Neural cell (in vitro differentiated cells): ENCODE results near the gene PLXDC2. TPM values are rescaled to one million over a fixed set of nuclear protein-coding genes. Genes with fewer than 3 reads are reported as not detected.

Experiments
- H2AFZ ChIP-seq: fragments of 200-600, 300-800 bp; sonication (generic), shearing (Covaris generic); 2 replicates; pipeline ENCODE4 v1.6.0; 2014; ENCODE audit warnings: low read depth, mild to moderate bottlenecking, antibody characterized with exemption, low read length, moderate library complexity
- H3F3A ChIP-seq: fragments of 200-600 bp; shearing (Covaris generic); 2 replicates; pipeline ENCODE4 v1.6.1; 2016; ENCODE audit warnings: mild to moderate bottlenecking, moderate library complexity, mixed read lengths, antibody characterized with exemption, low read length; ENCODE audit not compliant: insufficient read depth, poor library complexity, severe bottlenecking
- H3K27ac ChIP-seq: fragments of 200-600, 300-800 bp; sonication (generic), shearing (Covaris generic); 2 replicates; pipeline ENCODE4 v1.5.1; 2014; ENCODE audit warnings: mild to moderate bottlenecking, low read length, moderate library complexity
- H3K27me3 ChIP-seq: fragments of 300-800, 200-600 bp; sonication (generic), shearing (Covaris generic); 2 replicates; pipeline ENCODE4 v1.6.0; 2014; ENCODE audit warnings: mild to moderate bottlenecking, low read depth, low read length, moderate library complexity; ENCODE audit not compliant: insufficient read depth
- H3K36me3 ChIP-seq: fragments of 300-800, 200-600 bp; sonication (generic), shearing (Covaris generic); 2 replicates; pipeline ENCODE4 v1.5.1; 2014; ENCODE audit warnings: mild to moderate bottlenecking, antibody characterized with exemption, low read length, moderate library complexity; ENCODE audit not compliant: insufficient read depth
- H3K4me2 ChIP-seq: fragments of 300-800, 200-600 bp; sonication (generic), shearing (Covaris generic); 2 replicates; pipeline ENCODE4 v1.6.0; 2014; ENCODE audit warnings: mild to moderate bottlenecking, low read length
- H3K4me3 ChIP-seq: fragments of 300-800, 200-600 bp; sonication (generic), shearing (Covaris generic); 2 replicates; pipeline ENCODE4 v1.5.1; 2014; ENCODE audit warnings: mild to moderate bottlenecking, low read length, moderate library complexity
- H3K79me2 ChIP-seq: fragments of 200-600 bp; shearing (Covaris generic); replicated peaks from 2 replicates; pipeline ENCODE4 v1.6.0; 2014; ENCODE audit warnings: mild to moderate bottlenecking, low read length, moderate library complexity; ENCODE audit not compliant: insufficient read depth
- H3K9ac ChIP-seq: fragments of 300-800, 200-600 bp; sonication (generic), shearing (Covaris generic); 2 replicates; pipeline ENCODE4 v1.6.1; 2016; ENCODE audit warnings: mild to moderate bottlenecking, low read length, mixed read lengths
- H3K9me2 ChIP-seq: fragments of 200-600 bp; shearing (Covaris generic); 2 replicates; pipeline ENCODE4 v1.6.1; 2016; ENCODE audit warnings: mild to moderate bottlenecking, low read length, mixed read lengths; ENCODE audit not compliant: insufficient read depth
- H3K9me3 ChIP-seq: fragments of 200-600, 300-800 bp; sonication (generic), shearing (Covaris generic); 2 replicates; pipeline ENCODE4 v1.6.1; 2016; ENCODE audit warnings: mild to moderate bottlenecking, mixed run types, low read length, moderate library complexity, mixed read lengths
- H4K20me1 ChIP-seq: fragments of 200-600 bp; shearing (Covaris generic); 2 replicates; pipeline ENCODE4 v1.6.1; 2016; ENCODE audit warnings: mild to moderate bottlenecking, mixed run types; ENCODE audit not compliant: insufficient read depth
- EP300 ChIP-seq: fragments of 450-650 bp; conservative IDR thresholded peaks from 2 replicates; pipeline ENCODE4 v1.6.1; 2014; ENCODE audit warnings: antibody characterized with exemption, mild to moderate bottlenecking, moderate library complexity; ENCODE audit not compliant: poor library complexity, severe bottlenecking
- EZH2 ChIP-seq: fragments of 200-600, 300-800 bp; shearing (Covaris generic), sonication (generic); IDR thresholded peaks from 2 replicates; pipeline ENCODE4 v1.6.1; 2014; ENCODE audit warnings: antibody characterized with exemption, low read length, borderline replicate concordance, mild to moderate bottlenecking; ENCODE audit not compliant: insufficient read depth, poor library complexity, severe bottlenecking
- MXI1 ChIP-seq: fragments of 450-650 bp; conservative IDR thresholded peaks from 2 replicates; pipeline ENCODE4 v1.6.1; 2014; ENCODE audit warnings: antibody characterized with exemption, mild to moderate bottlenecking; ENCODE audit not compliant: poor library complexity, severe bottlenecking
- POLR2AphosphoS5 ChIP-seq: IDR thresholded peaks from 2 replicates; pipeline ENCODE4 v1.6.1; 2012
- RAD21 ChIP-seq: fragments of 450-650 bp; conservative IDR thresholded peaks from 2 replicates; pipeline ENCODE4 v1.6.1; 2014; ENCODE audit warnings: antibody characterized with exemption, mild to moderate bottlenecking, moderate library complexity
- SMC3 ChIP-seq: fragments of 450-650 bp; conservative IDR thresholded peaks from 2 replicates; pipeline ENCODE4 v1.6.1; 2014; ENCODE audit warnings: antibody characterized with exemption, mild to moderate bottlenecking, moderate library complexity; ENCODE audit not compliant: poor library complexity
- TAF1 ChIP-seq: IDR thresholded peaks from 2 replicates; pipeline ENCODE4 v1.6.1; 2012; ENCODE audit warnings: low read depth
- polyA plus RNA-seq: library from polyadenylated mRNA; depleted of rRNA; stranded (reverse); fragments of >200 nt; gene quantifications from 2 replicates; pipeline ENCODE4 v1.2.3, GENCODE V29; 2014
- TF ChIP-seq, protein P1 (sequence below): IDR thresholded peaks from 2 replicates; pipeline ENCODE4 v1.6.1; 2012; ENCODE audit warnings: borderline replicate concordance
- TF ChIP-seq, protein P2 (sequence below): fragments of 450-650 bp; IDR thresholded peaks from 2 replicates; pipeline ENCODE4 v1.5.1; 2014; ENCODE audit warnings: antibody characterized with exemption, mild to moderate bottlenecking, moderate library complexity; ENCODE audit not compliant: poor library complexity, severe bottlenecking

The PLXDC2 gene
- polyA plus RNA-seq, 1 donor from 2014 or later, result 2.3 TPM

GRCh38 chr10:20002657-20003056, 186.4 kb downstream of the PLXDC2 start:
- TF ChIP-seq, protein P1, sequence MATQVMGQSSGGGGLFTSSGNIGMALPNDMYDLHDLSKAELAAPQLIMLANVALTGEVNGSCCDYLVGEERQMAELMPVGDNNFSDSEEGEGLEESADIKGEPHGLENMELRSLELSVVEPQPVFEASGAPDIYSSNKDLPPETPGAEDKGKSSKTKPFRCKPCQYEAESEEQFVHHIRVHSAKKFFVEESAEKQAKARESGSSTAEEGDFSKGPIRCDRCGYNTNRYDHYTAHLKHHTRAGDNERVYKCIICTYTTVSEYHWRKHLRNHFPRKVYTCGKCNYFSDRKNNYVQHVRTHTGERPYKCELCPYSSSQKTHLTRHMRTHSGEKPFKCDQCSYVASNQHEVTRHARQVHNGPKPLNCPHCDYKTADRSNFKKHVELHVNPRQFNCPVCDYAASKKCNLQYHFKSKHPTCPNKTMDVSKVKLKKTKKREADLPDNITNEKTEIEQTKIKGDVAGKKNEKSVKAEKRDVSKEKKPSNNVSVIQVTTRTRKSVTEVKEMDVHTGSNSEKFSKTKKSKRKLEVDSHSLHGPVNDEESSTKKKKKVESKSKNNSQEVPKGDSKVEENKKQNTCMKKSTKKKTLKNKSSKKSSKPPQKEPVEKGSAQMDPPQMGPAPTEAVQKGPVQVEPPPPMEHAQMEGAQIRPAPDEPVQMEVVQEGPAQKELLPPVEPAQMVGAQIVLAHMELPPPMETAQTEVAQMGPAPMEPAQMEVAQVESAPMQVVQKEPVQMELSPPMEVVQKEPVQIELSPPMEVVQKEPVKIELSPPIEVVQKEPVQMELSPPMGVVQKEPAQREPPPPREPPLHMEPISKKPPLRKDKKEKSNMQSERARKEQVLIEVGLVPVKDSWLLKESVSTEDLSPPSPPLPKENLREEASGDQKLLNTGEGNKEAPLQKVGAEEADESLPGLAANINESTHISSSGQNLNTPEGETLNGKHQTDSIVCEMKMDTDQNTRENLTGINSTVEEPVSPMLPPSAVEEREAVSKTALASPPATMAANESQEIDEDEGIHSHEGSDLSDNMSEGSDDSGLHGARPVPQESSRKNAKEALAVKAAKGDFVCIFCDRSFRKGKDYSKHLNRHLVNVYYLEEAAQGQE, result no peak
- no peak for TF ChIP-seq RAD21
- no peak for TF ChIP-seq SMC3
- TF ChIP-seq EP300, result no peak
- TF ChIP-seq EZH2, result no peak
- no peak for TF ChIP-seq POLR2AphosphoS5
- TF ChIP-seq TAF1, result no peak
- no peak overlapping the region for H3K9ac ChIP-seq
- H3K4me2 ChIP-seq, result no peak overlapping the region
- no peaks in the 10 kb centered on the region for H3K79me2 ChIP-seq
- H3F3A ChIP-seq, result no peaks in the 10 kb centered on the region
- H3K9me2 ChIP-seq, result no peaks in the 10 kb centered on the region
- no peaks in the 10 kb centered on the region for H3K27me3 ChIP-seq
- no peaks in the 10 kb centered on the region for H3K36me3 ChIP-seq
- no peak overlapping the region for H3K4me3 ChIP-seq
- no peaks in the 10 kb centered on the region for H3K9me3 ChIP-seq
- no peak overlapping the region for H2AFZ ChIP-seq
- no peak overlapping the region for H3K27ac ChIP-seq
- no peaks in the 10 kb centered on the region for H4K20me1 ChIP-seq

DNA sequence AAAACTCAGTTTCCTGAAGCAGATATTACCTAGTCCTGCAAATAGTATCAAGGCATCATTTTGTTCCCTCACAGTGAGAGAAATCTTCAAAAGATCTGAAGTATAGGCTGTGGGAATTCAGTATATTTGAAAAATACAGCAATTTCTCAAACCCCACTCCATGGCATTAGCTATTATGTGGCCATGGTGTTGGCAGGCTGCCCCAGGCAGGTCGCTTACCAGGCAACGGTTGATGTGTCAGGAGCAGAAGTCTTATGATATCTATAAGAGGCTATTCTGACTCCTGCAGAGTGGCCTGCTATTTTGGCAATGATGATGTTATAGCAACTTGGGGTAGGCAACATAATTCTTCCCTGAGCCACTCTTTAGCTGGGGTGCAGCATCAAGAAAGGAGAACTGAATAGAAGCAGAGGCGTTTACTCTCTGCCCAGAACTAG, 187.9 kb downstream of the PLXDC2 start:
- Histone ChIP-seq H3K36me3 (no peaks in the 10 kb centered on the region), H3K27me3 (no peaks in the 10 kb centered on the region), H3K27ac (no peak overlapping the region), H3K9me3 (no peaks in the 10 kb centered on the region), H4K20me1 (no peaks in the 10 kb centered on the region), H3F3A (no peaks in the 10 kb centered on the region), H2AFZ (no peak overlapping the region), H3K9me2 (no peaks in the 10 kb centered on the region), H3K4me2 (no peak overlapping the region), H3K79me2 (no peaks in the 10 kb centered on the region), H3K4me3 (no peak overlapping the region), H3K9ac (no peak overlapping the region)
- TF ChIP-seq TAF1 (no peak), MXI1 (no peak), SMC3 (no peak), EP300 (no peak), RAD21 (no peak), POLR2AphosphoS5 (no peak), EZH2 (no peak)
- TF ChIP-seq, protein P2, sequence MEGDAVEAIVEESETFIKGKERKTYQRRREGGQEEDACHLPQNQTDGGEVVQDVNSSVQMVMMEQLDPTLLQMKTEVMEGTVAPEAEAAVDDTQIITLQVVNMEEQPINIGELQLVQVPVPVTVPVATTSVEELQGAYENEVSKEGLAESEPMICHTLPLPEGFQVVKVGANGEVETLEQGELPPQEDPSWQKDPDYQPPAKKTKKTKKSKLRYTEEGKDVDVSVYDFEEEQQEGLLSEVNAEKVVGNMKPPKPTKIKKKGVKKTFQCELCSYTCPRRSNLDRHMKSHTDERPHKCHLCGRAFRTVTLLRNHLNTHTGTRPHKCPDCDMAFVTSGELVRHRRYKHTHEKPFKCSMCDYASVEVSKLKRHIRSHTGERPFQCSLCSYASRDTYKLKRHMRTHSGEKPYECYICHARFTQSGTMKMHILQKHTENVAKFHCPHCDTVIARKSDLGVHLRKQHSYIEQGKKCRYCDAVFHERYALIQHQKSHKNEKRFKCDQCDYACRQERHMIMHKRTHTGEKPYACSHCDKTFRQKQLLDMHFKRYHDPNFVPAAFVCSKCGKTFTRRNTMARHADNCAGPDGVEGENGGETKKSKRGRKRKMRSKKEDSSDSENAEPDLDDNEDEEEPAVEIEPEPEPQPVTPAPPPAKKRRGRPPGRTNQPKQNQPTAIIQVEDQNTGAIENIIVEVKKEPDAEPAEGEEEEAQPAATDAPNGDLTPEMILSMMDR, result no peak
- TF ChIP-seq, protein P1, result no peak
